NCI-H2107 treated with DMSO at 0.1 percent for 48 hours (cell line): Measurements from ENCODE around the gene PITPNC1.
"Not testable (repeated sequence)": the region's sequence is repeated elsewhere in the genome, so short reads cannot be mapped to it uniquely, and the experiment has no call there.

Experiments
- DNase-seq: peaks from one replicate; lab custom pipeline; 2025; ENCODE audit not compliant: unreplicated experiment; lab: John Stamatoyannopoulos, UW

Gene PITPNC1

DNA sequence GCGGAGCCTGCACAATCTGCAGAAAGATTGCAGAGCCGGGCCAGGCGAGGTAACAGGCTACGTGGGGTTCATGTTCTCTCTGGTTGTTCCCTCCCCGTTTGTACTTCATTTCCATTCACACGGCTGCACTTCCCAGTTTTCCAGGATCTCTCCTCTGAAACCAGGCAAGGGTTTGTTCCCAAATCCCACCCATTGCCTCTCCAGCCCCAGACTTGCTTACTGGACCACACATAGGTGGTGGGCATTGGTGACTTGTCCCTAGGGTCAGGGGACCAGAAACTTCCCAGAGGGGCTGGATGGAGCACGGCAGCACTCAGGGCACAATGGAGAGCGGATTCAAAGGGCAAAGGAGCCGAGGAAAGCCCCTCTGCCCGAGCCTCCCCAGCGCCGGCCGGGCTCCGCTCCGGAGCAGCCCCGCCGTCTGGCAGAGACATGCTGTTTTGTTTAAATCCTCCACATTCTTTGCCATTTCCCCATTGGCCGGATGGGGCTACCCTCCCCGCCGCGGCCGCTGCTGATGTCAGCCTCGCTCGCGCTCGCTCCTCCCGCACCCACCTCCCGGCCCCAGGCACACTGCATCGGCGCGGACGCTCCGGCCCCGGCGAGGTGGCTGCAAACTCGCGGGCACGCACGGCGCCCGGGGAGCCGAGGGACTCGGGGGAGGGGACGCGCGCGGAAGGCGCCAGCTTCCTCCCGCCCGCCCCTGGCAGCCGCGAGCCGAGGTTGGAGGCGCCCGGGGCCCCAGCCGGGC, at the start of gene PITPNC1:
Gene PITPNC1, plus strand, starts transcription at position 545 of the 751 bp plus-strand sequence.
- peak; percentile 24 for DNase-seq

GRCh38 chr17:67328026-67328425, 49.1 kb upstream of the PITPNC1 start:
- DNase-seq, result no peak

- not testable (repeated sequence) for DNase-seq
Observed at GRCh38 chr17:67331381-67332161, 45.5 kb upstream of the PITPNC1 start.

DNA sequence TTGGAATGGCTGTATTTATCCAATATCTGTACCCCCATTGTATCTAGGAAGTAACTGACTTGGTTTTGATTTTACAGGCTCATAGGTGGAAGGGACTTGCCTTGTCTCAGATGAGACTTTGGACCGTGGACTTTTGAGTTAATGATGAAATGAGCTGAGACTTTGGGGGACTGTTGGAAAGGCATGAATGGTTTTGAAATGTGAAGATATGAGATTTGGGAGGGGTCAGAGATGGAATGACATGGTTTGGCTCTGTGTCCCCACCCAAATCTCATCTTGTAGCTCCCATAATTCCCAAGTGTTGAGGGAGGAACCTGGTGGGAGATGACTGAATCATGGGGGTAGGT, 44.9 kb upstream of the PITPNC1 start:
- not testable (repeated sequence) for DNase-seq

DNA sequence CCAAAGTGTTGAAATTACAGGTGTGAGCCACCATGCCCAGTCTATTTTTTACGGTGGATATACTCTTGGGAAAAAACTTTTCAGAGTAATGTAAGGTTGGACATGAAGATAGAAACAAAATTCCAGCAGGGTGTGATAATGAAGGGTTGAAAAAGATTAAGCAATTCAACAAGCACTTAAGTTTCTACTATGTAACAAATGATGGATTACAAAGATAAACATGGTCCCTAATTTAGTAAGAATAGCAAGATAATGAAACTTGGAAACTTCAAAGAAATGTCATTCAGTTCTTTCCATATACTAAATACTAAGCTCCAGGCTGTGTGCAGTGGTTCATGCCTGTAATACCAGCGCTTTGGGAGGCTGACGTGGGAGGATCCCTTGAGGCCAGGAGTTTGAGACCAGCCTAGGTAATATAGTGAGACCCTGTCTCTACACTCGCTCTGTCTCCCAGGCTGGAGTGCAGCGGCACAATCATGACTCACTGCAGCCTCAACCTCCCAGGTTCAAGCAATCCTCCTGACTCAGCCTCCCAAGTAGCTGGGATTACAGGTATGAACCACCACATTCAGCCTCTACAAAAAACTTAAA, 41.7 kb upstream of the PITPNC1 start:
- DNase-seq, result no peak

GRCh38 chr17:67336859-67337258, 40.2 kb upstream of the PITPNC1 start:
- no peak for DNase-seq

GRCh38 chr17:67338353-67338752, 38.7 kb upstream of the PITPNC1 start:
- DNase-seq, result not testable (repeated sequence)

GRCh38 chr17:67343237-67343636, 33.8 kb upstream of the PITPNC1 start:
- no peak for DNase-seq

DNA sequence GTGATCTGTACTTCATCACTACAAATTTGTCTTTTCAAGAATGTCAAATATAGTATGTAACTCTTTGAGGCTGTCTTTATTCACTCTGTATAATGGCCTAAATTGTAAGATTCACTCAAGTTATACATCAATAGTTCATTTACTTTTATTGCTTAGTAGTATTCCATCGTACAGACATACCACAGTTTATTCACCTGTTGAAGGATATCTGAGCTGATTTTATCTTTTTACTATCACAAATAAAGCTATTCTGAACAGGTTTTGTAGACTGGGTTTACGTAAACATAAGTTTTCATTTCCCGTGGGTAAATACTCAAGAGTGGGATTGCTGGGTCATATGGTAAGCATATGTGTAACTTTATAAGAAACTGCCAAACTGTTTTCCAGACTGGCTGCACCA, 29.3 kb upstream of the PITPNC1 start:
- no peak for DNase-seq

DNA sequence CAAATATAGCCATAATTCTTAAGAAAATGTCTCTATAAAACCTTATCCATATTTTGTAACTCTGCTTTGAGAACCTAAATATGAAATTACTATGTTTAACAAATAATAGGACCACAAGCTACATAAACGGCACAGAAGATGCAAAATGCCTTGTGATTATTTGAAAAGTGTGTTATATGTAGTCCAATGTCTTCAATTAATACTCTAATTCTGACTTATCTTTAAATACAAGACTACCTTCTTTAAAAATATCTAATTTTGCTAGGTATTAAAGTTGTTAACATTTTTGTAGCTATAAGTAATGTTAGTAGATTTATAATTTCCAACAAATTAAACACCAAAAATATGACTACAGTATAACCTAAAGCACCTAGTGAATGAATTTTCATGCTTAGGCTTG, 27.7 kb upstream of the PITPNC1 start:
- no peak for DNase-seq

DNA sequence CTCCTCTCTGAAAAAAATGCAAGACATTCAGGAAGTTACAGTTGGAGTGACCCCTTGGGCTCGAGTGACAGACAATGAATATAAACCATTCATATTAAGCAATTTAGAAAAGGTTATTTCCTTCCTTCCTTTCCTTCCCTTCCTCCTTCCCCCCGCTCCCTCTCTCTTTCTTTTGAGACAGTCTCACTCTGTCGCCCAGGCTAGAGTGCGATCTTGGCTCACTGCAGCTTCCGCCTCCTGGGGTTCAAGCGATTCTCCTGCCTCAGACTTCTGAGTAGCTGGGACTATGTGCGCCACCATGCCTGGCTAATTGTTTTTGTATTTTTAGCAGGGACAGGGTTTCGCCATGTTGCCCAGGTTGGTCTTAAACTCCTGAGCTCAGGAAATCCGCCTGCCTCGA, 23.9 kb upstream of the PITPNC1 start:
- DNase-seq, result no peak

DNA sequence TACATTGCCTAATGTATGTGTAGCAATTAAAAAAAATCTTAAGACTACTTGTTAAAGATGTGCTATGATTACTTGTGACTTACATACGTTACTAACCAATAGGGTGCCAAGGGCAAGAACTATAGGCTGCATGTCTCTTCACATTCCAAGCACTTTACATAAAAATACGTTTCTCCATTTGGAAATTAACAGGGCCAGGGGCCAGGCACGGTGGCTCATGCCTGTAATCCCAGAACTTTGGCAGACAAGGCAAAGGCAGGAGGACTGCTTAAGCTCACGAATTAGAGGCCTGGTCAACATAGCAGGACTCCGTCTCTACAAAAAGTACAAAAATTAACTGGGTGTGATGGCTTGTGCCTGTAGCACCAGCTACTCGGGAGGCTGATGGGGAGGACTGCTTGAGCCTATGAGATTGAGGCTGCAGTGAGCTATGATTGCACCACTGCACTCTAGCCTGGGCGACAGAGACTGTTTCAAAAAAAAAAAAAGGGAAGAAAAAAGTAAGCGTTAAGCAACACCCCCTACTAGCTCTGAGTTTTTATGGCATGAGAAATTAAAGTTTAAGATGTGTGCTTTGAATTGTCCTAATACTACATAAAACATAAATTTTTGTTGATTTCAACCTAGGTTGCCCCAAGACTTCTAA, 23.0 kb upstream of the PITPNC1 start:
- DNase-seq, result no peak

- DNase-seq, result no peak
Observed at GRCh38 chr17:67358612-67359011, 18.5 kb upstream of the PITPNC1 start.

GRCh38 chr17:67359960-67360791, 16.9 kb upstream of the PITPNC1 start:
- peak; percentile 26 for DNase-seq

DNA sequence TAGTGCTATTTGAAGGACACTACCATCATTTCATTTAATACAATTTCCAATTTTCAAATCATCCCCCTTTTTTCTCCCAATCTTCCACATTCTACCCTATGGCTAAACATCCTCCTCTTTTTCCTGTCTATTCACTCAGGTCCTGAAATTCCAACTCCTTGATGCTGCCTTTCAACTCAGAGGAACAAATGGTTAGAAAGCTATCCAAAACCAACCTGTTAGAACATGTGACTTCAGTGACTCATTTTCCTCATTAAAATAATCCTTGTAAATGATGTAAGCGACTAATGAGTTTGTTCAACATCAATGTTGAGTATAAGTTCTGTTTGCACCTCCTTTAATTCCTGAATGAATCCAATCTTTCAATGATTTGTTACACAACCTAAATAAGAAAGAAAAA, 16.2 kb upstream of the PITPNC1 start:
- no peak for DNase-seq

DNA sequence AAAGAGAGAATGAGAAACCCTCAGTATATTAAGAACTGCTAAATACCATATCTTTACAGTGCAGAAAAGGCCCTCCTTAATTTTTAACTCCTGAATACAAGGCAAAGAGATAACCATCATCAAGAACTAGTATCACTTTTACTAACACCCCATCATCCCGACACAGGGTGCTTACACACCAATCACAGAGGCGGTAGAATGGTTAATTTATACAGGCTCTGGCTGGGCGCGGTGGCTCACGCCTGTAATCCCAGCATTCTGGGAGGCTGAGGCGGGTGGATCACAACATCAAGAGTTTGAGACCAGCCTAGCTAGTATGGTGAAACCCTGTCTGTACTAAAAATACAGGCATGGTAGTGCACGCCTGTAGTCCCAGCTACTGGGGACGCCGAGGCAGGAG, 14.9 kb upstream of the PITPNC1 start:
- DNase-seq, result no peak

DNA sequence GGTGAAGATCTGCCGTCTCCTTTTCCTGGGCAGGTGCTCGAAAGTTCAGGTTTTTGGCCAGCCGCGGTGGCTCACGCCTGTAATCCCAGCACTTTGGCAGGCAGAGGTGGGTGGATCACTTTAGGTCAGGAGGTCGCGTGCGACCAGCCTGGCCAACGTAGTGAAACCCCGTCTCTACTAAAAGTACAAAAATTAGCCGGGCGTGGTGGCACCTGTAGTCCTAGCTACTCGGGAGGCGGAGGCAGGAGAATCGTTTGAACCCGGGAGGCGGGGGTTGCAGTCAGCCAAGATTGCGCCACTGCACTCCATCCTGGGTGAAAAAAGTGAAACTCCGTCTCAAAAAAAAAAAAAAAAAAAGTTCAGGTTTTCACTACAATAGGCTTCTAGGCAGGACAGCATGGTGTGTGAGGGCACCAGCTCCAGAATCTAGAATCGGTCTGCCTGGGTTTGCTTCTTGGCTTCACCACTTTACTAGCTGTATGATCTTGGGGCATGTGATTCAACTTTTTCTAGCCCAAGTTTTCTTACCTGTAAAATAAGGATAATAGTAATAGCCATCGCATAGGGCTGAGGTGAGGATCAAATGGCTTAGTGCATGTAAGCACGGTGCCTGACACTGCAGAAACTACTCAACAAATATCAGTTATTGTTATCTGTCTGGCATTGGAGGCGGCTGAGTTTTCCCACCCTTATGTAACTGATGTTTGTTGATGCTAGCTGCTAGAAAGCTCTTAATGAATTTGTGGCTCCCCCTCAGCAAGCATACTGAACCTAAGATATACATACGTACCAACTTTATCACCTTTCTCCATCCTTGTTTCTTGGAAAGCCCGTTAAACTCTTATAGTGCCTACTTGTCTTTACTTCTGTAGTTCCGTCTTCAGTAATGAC, 12.0 kb upstream of the PITPNC1 start:
- DNase-seq, result no peak

- DNase-seq, result no peak
Observed at GRCh38 chr17:67365738-67366192, 11.3 kb upstream of the PITPNC1 start.
